ENCODE results near the gene ESYT2. TPM values are rescaled to one million over a fixed set of nuclear protein-coding genes. Genes with fewer than 3 reads are reported as not detected.

ESYT2 gene
- total RNA-seq, 1 donor from 2014 or later: 60.9 TPM

- H3K79me2 ChIP-seq (ENCODE audit: insufficient read depth, low read length): no peaks in the 10 kb centered on the region
- FAIRE-seq (no peak), DNase-seq (ENCODE audit: low read depth) (no peak)
- Mint-ChIP-seq H3K36me3 (ENCODE audit: low read depth, unreplicated experiment) (peaks cover 12% of the 10 kb centered on the region), H3K27ac (ENCODE audit: unreplicated experiment) (no peak overlapping the region), H3K4me3 (ENCODE audit: unreplicated experiment) (no peak overlapping the region), H3K4me1 (ENCODE audit: low read depth, unreplicated experiment) (no peaks in the 10 kb centered on the region), H3K27me3 (ENCODE audit: low read depth, unreplicated experiment) (no peaks in the 10 kb centered on the region), H3K9me3 (ENCODE audit: unreplicated experiment) (no peaks in the 10 kb centered on the region)
- H3K9ac ChIP-seq (ENCODE audit: low read length): no peak overlapping the region
- no peak overlapping the region for H3K27ac ChIP-seq (ENCODE audit: low read depth, low read length)
- H3K27me3 ChIP-seq (ENCODE audit: insufficient read depth, low read length): no peaks in the 10 kb centered on the region
- no peaks in the 10 kb centered on the region for H3K4me1 ChIP-seq (ENCODE audit: insufficient read depth, low read length)
- no peak overlapping the region for H3K4me2 ChIP-seq (ENCODE audit: low read length)
- no peak overlapping the region for H2AFZ ChIP-seq (ENCODE audit: low read depth, low read length)
- no peaks in the 10 kb centered on the region for H3K9me3 ChIP-seq (ENCODE audit: insufficient read depth, low read depth, low read length)
- peaks cover 15% of the 10 kb centered on the region for H3K36me3 ChIP-seq (ENCODE audit: insufficient read depth, low read length)
- TF ChIP-seq CTCF (IDR thresholded peaks at IDR 0.05; ENCODE audit: insufficient read depth, low read depth, low read length): no peak
- TF ChIP-seq EZH2 (IDR thresholded peaks at IDR 0.05; ENCODE audit: insufficient read depth, low read length): no peak
- no peaks in the 10 kb centered on the region for H4K20me1 ChIP-seq (ENCODE audit: insufficient read depth, low read length)
- no peak overlapping the region for H3K4me3 ChIP-seq (ENCODE audit: insufficient read depth, low read depth, low read length)
These were observed 61.6 kb downstream of the ESYT2 start for GRCh38 chr7:158767707-158768106.

GRCh38 chr7:158766570-158767281, 62.6 kb downstream of the ESYT2 start:
- H3K9ac ChIP-seq (ENCODE audit: low read length): no peak overlapping the region
- Mint-ChIP-seq H3K27ac (ENCODE audit: unreplicated experiment) (no peak overlapping the region), H3K36me3 (ENCODE audit: low read depth, unreplicated experiment) (peaks cover 12% of the 10 kb centered on the region), H3K27me3 (ENCODE audit: low read depth, unreplicated experiment) (no peaks in the 10 kb centered on the region), H3K4me1 (ENCODE audit: low read depth, unreplicated experiment) (no peaks in the 10 kb centered on the region), H3K4me3 (ENCODE audit: unreplicated experiment) (no peak overlapping the region), H3K9me3 (ENCODE audit: unreplicated experiment) (no peaks in the 10 kb centered on the region)
- H3K4me1 ChIP-seq (ENCODE audit: insufficient read depth, low read length): no peaks in the 10 kb centered on the region
- no peaks in the 10 kb centered on the region for H3K27me3 ChIP-seq (ENCODE audit: insufficient read depth, low read length)
- no peak overlapping the region for H3K4me2 ChIP-seq (ENCODE audit: low read length)
- H4K20me1 ChIP-seq (ENCODE audit: insufficient read depth, low read length): no peaks in the 10 kb centered on the region
- no peaks in the 10 kb centered on the region for H3K79me2 ChIP-seq (ENCODE audit: insufficient read depth, low read length)
- TF ChIP-seq EZH2 (IDR thresholded peaks at IDR 0.05; ENCODE audit: insufficient read depth, low read length): no peak
- no peak for TF ChIP-seq CTCF (IDR thresholded peaks at IDR 0.05; ENCODE audit: insufficient read depth, low read depth, low read length)
- peaks cover 15% of the 10 kb centered on the region for H3K36me3 ChIP-seq (ENCODE audit: insufficient read depth, low read length)
- FAIRE-seq (no peak), DNase-seq (ENCODE audit: low read depth) (no peak)
- no peak overlapping the region for H3K27ac ChIP-seq (ENCODE audit: low read depth, low read length)
- no peak overlapping the region for H2AFZ ChIP-seq (ENCODE audit: low read depth, low read length)
- no peaks in the 10 kb centered on the region for H3K9me3 ChIP-seq (ENCODE audit: insufficient read depth, low read depth, low read length)
- H3K4me3 ChIP-seq (ENCODE audit: insufficient read depth, low read depth, low read length): no peak overlapping the region

GRCh38 chr7:158765020-158765419, 64.3 kb downstream of the ESYT2 start:
- Histone ChIP-seq H3K9ac (ENCODE audit: low read length) (no peak overlapping the region), H3K27me3 (ENCODE audit: insufficient read depth, low read length) (no peaks in the 10 kb centered on the region), H3K4me2 (ENCODE audit: low read length) (no peak overlapping the region), H3K36me3 (ENCODE audit: insufficient read depth, low read length) (peaks cover 21% of the 10 kb centered on the region), H3K4me1 (ENCODE audit: insufficient read depth, low read length) (no peaks in the 10 kb centered on the region), H3K79me2 (ENCODE audit: insufficient read depth, low read length) (no peaks in the 10 kb centered on the region), H3K27ac (ENCODE audit: low read depth, low read length) (no peak overlapping the region), H3K4me3 (ENCODE audit: insufficient read depth, low read depth, low read length) (no peak overlapping the region), H4K20me1 (ENCODE audit: insufficient read depth, low read length) (no peaks in the 10 kb centered on the region), H2AFZ (ENCODE audit: low read depth, low read length) (no peak overlapping the region), H3K9me3 (ENCODE audit: insufficient read depth, low read depth, low read length) (no peaks in the 10 kb centered on the region)
- no peak for DNase-seq (ENCODE audit: low read depth)
- peaks cover 15% of the 10 kb centered on the region for H3K36me3 Mint-ChIP-seq (ENCODE audit: low read depth, unreplicated experiment)
- no peak overlapping the region for H3K27ac Mint-ChIP-seq (ENCODE audit: unreplicated experiment)
- no peak for TF ChIP-seq EZH2 (IDR thresholded peaks at IDR 0.05; ENCODE audit: insufficient read depth, low read length)
- no peak for TF ChIP-seq CTCF (IDR thresholded peaks at IDR 0.05; ENCODE audit: insufficient read depth, low read depth, low read length)
- H3K4me3 Mint-ChIP-seq (ENCODE audit: unreplicated experiment): no peak overlapping the region
- no peaks in the 10 kb centered on the region for H3K4me1 Mint-ChIP-seq (ENCODE audit: low read depth, unreplicated experiment)
- no peaks in the 10 kb centered on the region for H3K27me3 Mint-ChIP-seq (ENCODE audit: low read depth, unreplicated experiment)
- FAIRE-seq: no peak
- H3K9me3 Mint-ChIP-seq (ENCODE audit: unreplicated experiment): no peaks in the 10 kb centered on the region

Measured in astrocyte (in vitro differentiated cells and primary cell).